Purkinje cell (primary cell): ENCODE measurements around the gene TESK2. TPM values are rescaled to one million over a fixed set of nuclear protein-coding genes. Genes with fewer than 3 reads are reported as not detected.

Experiments used
- polyA plus RNA-seq: library from polyadenylated mRNA; unstranded; fragments of >200 nt; fragmentation: Nextera tagmentation; gene quantifications from 2 replicates; pipeline ENCODE4 v1.2.1, GENCODE V29; 2014

Gene TESK2, protein sequence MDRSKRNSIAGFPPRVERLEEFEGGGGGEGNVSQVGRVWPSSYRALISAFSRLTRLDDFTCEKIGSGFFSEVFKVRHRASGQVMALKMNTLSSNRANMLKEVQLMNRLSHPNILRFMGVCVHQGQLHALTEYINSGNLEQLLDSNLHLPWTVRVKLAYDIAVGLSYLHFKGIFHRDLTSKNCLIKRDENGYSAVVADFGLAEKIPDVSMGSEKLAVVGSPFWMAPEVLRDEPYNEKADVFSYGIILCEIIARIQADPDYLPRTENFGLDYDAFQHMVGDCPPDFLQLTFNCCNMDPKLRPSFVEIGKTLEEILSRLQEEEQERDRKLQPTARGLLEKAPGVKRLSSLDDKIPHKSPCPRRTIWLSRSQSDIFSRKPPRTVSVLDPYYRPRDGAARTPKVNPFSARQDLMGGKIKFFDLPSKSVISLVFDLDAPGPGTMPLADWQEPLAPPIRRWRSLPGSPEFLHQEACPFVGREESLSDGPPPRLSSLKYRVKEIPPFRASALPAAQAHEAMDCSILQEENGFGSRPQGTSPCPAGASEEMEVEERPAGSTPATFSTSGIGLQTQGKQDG
- 0.27 and 1.2 TPM in 2 replicates for polyA plus RNA-seq

DNA sequence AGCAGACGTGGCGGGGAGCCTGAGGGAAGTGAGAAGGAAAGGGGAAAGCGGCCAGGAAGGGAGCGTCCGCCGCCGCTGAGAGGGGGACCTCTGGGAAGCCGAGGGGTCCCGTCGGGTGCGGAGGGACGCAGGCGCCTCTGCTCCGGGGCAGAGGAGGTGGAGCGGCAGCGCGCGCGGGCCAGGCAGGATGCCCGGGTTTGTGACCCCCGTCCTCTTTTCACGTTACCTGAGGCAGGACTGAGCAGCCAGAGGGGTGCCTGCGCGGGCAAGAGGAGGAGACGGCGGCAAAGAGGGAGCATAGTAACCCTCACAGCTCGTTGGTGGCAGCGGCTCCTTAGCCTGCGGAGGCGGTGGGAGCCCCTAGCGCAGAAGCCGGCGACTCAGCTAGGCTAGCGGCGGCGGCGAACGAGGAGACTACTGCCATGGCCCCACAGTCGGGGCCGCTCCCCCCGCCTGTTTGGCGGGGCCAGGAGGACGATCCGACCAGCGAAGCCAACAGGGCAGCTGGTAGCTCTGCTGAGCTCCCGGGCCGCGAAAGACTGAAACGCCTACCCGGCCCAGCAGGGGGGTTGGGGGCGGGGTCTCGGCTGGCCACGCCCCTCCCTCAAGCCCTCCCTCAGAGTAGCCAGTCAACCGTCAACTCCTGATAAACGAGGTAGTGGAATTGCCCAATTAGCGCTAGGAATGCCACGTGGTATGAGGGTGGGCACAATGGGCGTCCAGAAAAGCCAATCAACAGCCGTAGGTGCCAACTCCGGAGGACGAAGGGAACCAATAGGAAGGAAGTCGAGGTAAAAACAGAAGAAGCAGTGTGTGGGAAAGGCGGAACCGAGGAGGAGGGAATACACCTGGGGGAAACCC, at the start of gene TESK2:
Gene TESK2 (minus strand): TSS at position 538 of the 861 bp plus-strand sequence. CDS start 33,378 bp downstream, outside the sequence.

DNA sequence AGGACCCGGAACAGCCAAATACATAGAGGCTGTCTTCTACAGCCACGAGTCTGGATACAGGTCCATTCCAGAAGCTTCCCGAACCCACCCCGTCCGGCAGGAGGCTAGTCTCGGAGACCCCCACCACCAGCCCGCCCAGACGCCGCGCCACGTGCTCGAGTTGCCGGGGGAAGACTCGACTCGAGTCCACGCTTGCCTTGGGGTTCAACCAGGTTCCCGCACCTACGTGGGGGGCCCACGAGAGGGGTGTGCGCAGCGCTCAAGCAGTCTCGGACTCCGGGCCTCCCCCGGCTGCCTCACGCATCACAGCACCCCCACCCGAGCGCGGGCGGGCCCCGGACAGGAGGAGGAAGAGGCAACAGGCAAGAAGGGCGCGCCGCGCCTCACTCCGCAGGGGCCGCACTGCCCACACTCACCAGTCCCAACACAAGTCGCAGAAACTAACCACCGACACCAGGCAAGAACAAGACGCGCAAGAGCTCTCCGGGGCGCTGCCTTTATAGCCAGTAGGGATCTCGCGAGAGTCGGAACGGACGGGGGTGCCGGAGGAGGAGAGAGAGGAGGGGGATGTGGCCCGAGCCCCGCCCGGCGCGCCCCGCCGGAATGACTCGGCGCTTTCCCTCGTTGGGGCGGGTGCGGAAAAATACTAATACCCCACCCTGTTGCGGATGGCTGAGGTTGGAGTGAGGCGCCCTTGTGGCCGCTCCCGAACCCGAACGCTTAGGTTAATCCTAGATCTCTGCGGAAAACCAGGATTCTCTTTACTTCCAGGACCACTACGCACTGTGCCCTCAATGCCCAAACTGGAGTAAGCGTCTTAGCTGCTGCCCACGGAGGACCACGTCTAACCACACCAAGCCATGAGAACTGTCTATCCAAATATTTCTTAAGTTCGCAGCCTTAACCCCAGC, 30.7 kb upstream of the TESK2 start, which contains the start of gene PRDX1:
Gene PRDX1 (minus strand): TSS at position 472 of the 911 bp plus-strand sequence. CDS start 2,841 bp downstream, outside the sequence.

DNA sequence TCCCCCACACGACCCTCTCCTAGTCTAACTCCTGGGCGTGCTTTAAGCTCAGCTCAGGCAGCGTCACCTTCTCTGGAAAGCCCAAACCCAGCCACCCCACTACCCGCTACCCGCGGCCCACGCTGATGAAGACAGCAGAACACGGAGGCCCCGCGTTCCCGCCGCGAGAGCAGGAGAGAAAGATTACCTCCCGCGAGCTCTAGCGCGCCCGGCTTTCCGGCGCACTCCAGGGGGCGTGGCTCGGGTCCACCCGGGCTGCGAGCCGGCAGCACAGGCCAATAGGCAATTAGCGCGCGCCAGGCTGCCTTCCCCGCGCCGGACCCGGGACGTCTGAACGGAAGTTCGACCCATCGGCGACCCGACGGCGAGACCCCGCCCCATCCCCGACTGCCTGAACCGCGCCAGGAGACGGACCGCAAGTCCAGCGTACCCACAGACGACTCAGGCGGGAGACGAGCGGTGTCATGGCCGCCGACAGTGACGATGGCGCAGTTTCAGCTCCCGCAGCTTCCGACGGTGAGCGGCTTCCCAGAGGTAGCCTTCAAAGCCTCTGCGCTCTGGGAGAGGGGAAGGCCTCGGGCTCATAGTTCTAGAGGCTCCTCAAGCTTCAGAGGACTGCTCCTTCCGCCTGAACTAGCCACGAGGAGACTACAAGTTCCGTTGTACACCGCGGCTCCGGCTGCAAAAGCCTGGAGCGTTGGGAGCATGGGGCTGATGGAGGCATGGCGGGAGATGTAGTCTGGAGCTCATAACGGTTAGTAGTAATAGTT, 151.0 kb downstream of the TESK2 start, which contains the start of the genes MUTYH and TOE1:
Gene MUTYH (minus strand): TSS at position 652 of the 770 bp plus-strand sequence. CDS start 5,935 bp downstream, outside the sequence.
Gene TOE1 (plus strand): TSS at position 382 of the 770 bp plus-strand sequence. CDS start 83 bp downstream, at position 465.

DNA sequence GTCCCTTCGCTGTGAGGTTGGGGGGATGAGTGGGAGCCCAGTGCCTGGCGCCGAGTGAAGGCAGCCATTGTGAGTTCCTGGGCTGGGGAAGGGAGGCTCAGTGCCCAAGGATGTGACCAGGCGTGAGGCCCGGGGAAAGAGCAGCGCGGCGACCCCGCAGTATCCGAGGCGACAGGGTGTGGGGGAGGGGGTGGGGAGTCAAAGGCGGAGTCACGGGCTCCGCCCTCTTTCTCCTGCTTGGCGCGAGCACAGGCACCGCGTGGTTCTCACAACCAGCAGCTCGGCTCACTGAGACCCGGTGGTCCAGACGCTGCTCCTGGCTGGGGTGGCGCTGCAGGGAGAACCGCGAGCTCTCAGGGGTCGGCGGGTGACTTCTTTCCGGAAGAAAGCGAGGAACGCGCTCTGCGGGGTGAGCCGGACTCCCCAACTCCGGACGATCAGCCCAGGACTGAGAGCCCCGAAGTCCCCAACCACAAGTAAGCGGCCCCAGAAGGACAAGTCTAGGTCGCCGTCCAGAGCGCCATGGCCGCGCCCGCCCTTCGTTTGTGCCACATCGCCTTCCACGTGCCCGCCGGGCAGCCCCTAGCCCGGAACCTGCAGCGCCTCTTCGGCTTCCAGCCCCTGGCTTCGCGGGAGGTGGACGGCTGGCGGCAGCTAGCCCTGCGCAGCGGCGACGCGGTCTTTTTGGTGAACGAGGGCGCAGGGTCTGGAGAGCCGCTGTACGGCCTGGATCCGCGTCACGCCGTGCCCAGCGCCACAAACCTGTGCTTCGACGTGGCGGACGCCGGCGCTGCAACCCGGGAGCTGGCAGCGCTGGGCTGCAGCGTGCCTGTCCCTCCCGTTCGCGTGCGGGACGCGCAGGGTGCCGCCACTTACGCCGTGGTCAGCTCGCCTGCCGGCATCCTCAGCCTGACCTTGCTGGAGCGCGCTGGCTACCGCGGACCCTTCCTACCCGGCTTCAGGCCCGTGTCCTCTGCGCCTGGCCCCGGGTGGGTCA, 164.0 kb downstream of the TESK2 start, which contains the start of gene HPDL:
Gene HPDL (plus strand): TSS at position 269 of the 997 bp plus-strand sequence. CDS start 254 bp downstream, at position 523.

Other genes starting within 250 kb of the TESK2 start
- gene HPDL, start 164.3 kb downstream of the TESK2 start, polyA plus RNA-seq, result not detected in 2 replicates
- 2.1 and 3.7 TPM in 2 replicates for gene TOE1, start 151.0 kb downstream of the TESK2 start, polyA plus RNA-seq
- 3.0 and 7.8 TPM in 2 replicates for gene MUTYH, start 150.7 kb downstream of the TESK2 start, polyA plus RNA-seq
- gene CCDC163, start 8.9 kb upstream of the TESK2 start, polyA plus RNA-seq, result 0.56 and 1.6 TPM in 2 replicates
- 4.0 TPM in 2 replicates for gene MMACHC, start 9.1 kb upstream of the TESK2 start, polyA plus RNA-seq
- gene PRDX1, start 30.7 kb upstream of the TESK2 start, polyA plus RNA-seq, result 247 and 326 TPM in 2 replicates
- 41.7 TPM in 2 replicates for gene AKR1A1, start 59.7 kb upstream of the TESK2 start, polyA plus RNA-seq
- 17.1 and 34.7 TPM in 2 replicates for gene NASP, start 92.9 kb upstream of the TESK2 start, polyA plus RNA-seq
- gene CCDC17, start 132.9 kb upstream of the TESK2 start, polyA plus RNA-seq, result not detected in 2 replicates
- gene GPBP1L1, start 195.4 kb upstream of the TESK2 start, polyA plus RNA-seq, result 13.8 and 27.9 TPM in 2 replicates
- gene TMEM69, start 197.0 kb upstream of the TESK2 start, polyA plus RNA-seq, result 25.8 and 63.7 TPM in 2 replicates